ENCODE results near the gene ARHGAP33. TPM values are rescaled to one million over a fixed set of nuclear protein-coding genes. Genes with fewer than 3 reads are reported as not detected.

Gene ARHGAP33
- total RNA-seq, 2 donors from 2014 or later, result 1.3 to 1.4 TPM

DNA sequence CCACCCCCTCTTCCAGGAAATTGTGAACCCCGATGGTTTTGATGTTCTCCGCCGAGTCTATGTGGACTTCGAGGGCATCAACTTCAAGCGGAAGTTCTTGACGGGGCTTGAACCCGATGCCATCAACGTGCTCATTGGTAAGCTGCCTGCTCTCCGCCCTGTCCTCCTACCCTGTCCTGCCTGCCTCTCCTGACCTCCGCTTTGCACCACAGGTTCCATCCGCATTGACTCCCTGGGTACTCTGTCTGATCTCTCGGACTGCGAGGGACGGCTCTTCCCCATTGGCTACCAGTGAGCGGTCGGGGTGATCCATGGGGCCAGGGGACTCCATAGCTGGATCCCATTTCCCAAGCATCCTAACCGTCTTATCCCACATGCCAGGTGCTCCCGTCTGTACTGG is 45.0 kb upstream of the ARHGAP33 start:
- no peak for DNase-seq (ENCODE audit: low spot score)
- H3K9me3 ChIP-seq, result no peaks in the 10 kb centered on the region
- no peak overlapping the region for H3K27ac ChIP-seq
- TF ChIP-seq, protein P1, sequence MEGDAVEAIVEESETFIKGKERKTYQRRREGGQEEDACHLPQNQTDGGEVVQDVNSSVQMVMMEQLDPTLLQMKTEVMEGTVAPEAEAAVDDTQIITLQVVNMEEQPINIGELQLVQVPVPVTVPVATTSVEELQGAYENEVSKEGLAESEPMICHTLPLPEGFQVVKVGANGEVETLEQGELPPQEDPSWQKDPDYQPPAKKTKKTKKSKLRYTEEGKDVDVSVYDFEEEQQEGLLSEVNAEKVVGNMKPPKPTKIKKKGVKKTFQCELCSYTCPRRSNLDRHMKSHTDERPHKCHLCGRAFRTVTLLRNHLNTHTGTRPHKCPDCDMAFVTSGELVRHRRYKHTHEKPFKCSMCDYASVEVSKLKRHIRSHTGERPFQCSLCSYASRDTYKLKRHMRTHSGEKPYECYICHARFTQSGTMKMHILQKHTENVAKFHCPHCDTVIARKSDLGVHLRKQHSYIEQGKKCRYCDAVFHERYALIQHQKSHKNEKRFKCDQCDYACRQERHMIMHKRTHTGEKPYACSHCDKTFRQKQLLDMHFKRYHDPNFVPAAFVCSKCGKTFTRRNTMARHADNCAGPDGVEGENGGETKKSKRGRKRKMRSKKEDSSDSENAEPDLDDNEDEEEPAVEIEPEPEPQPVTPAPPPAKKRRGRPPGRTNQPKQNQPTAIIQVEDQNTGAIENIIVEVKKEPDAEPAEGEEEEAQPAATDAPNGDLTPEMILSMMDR (IDR thresholded peaks at IDR 0.05), result no peak
- no peaks in the 10 kb centered on the region for H3K27me3 ChIP-seq
- peaks cover 87% of the 10 kb centered on the region for H3K36me3 ChIP-seq
- no peak overlapping the region for H3K4me3 ChIP-seq
- H3K4me1 ChIP-seq, result no peaks in the 10 kb centered on the region

DNA sequence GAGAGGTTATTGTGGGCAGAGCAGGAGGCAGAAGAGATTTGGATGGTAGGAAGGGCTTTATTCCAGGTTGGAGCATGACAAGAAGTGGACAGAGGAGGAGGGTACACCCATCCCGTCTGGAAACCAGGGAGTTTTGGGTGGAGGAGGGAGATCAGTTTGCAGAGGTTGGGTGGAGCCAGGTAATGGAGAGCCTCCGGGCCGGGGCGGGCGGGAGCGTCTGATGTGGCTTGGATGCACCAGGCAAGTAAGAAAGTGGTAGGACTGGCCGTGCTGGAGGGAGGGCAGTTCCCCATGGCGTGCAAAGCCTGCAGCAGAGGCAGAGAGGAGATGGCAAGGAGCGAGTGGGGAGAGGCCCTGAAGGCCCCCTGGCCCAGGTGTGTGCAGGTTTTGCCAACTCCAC is 44.0 kb upstream of the ARHGAP33 start:
- no peaks in the 10 kb centered on the region for H3K27me3 ChIP-seq
- H3K27ac ChIP-seq, result no peak overlapping the region
- no peaks in the 10 kb centered on the region for H3K4me1 ChIP-seq
- no peak for DNase-seq (ENCODE audit: low spot score)
- H3K9me3 ChIP-seq, result no peaks in the 10 kb centered on the region
- peaks cover 77% of the 10 kb centered on the region for H3K36me3 ChIP-seq
- no peak overlapping the region for H3K4me3 ChIP-seq
- TF ChIP-seq, protein P1 (IDR thresholded peaks at IDR 0.05), result no peak

DNA sequence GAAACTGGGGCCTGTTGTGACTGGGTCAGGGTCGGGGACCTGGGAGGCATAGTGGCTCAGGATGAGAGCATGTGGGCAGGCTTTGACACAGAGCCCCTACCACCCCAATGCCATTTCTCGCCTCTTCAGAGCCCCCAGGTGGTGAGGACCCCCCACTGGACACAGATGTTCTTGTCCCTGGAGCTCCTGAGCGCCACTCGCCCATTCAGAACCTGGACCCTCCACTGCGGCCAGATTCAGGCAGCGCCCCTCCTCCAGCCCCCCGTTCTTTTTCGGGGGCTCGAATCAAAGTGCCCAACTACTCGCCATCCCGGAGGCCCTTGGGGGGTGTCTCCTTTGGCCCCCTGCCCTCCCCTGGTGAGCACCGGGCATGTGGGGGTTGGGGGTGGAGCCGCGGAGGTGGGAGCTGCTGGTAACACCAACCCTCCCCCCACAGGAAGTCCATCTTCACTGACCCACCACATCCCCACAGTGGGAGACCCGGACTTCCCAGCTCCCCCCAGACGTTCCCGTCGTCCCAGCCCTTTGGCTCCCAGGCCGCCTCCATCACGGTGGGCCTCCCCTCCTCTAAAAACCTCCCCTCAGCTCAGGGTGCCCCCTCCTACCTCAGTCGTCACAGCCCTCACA is 43.5 kb upstream of the ARHGAP33 start:
- Histone ChIP-seq H3K27me3 (no peaks in the 10 kb centered on the region), H3K27ac (no peak overlapping the region), H3K4me1 (no peaks in the 10 kb centered on the region), H3K36me3 (peaks cover 76% of the 10 kb centered on the region), H3K4me3 (no peak overlapping the region), H3K9me3 (no peaks in the 10 kb centered on the region)
- TF ChIP-seq, protein P1 (IDR thresholded peaks at IDR 0.05), result no peak
- DNase-seq (ENCODE audit: low spot score), result no peak

DNA sequence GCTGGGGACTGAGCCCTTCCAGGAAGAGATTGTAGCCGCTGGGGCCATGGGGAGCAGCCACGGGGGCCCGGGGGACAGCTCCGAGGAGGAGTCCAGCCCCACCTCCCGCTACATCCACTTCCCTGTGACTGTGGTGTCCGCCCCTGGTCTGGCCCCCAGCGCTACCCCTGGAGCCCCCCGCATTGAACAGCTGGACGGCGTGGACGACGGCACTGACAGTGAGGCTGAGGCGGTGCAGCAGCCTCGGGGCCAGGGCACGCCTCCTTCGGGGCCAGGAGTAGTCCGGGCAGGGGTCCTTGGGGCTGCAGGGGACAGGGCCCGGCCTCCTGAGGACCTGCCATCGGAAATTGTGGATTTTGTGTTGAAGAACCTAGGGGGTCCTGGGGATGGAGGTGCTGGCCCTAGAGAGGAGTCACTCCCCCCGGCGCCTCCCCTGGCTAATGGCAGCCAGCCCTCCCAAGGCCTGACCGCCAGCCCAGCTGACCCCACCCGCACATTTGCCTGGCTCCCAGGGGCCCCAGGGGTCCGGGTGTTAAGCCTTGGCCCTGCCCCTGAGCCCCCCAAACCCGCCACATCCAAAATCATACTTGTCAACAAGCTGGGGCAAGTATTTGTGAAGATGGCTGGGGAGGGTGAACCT is 42.7 kb upstream of the ARHGAP33 start:
- H3K36me3 ChIP-seq, result peaks cover 76% of the 10 kb centered on the region
- no peak overlapping the region for H3K27ac ChIP-seq
- TF ChIP-seq, protein P1 (IDR thresholded peaks at IDR 0.05), result no peak
- DNase-seq (ENCODE audit: low spot score), result no peak
- no peak overlapping the region for H3K4me3 ChIP-seq
- H3K4me1 ChIP-seq, result no peaks in the 10 kb centered on the region
- no peaks in the 10 kb centered on the region for H3K9me3 ChIP-seq
- no peaks in the 10 kb centered on the region for H3K27me3 ChIP-seq

DNA sequence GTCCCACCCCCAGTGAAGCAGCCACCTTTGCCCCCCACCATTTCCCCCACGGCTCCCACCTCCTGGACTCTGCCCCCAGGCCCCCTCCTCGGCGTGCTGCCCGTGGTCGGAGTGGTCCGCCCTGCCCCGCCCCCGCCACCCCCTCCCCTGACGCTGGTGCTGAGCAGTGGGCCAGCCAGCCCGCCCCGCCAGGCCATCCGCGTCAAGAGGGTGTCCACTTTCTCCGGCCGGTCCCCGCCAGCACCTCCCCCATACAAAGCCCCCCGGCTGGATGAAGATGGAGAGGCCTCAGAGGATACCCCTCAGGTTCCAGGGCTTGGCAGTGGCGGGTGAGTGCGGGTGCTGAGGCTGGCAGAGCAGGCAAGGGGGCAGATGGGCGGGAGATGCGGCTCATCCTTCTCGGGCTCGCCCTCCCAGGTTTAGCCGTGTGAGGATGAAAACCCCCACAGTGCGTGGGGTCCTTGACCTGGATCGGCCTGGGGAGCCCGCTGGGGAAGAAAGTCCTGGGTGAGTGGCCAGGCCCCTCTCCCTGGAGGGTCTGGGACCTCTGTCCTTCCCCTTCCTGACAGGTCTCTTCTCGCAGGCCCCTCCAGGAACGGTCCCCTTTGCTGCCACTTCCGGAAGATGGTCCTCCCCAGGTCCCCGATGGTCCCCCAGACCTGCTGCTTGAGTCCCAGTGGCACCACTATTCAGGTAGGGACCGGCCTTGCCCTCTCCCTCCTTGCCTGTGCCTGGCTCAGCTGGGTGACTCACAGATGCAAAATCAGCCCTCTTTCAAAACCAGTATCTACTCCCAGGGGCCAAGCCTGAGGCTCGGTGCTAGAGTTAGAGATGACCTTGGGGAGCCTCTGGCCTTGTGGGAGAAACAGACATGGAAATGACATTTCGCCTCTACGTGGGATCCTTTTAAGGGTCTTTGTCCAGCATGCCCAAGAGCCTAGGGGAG is 41.9 kb upstream of the ARHGAP33 start:
- Histone ChIP-seq H3K27me3 (no peaks in the 10 kb centered on the region), H3K27ac (no peak overlapping the region), H3K4me3 (no peak overlapping the region), H3K9me3 (no peaks in the 10 kb centered on the region), H3K4me1 (no peaks in the 10 kb centered on the region), H3K36me3 (peaks cover 76% of the 10 kb centered on the region)
- TF ChIP-seq, protein P1 (IDR thresholded peaks at IDR 0.05), result no peak
- DNase-seq (ENCODE audit: low spot score), result no peak

All from right atrium auricular region (tissue), 2 donors.